H1 (cell line): ENCODE data around the gene CNFN. TPM values are rescaled to one million over a fixed set of nuclear protein-coding genes. Genes with fewer than 3 reads are reported as not detected.
A peak's percentile ranks its signal among the peaks of the same experiment; 100 is the strongest.

Experiments used
- CTCF ChIA-PET: fragments of 300-600 bp; sonication (Branson Sonifier 250); formaldehyde crosslinking; loops from one replicate; lab custom pipeline; 2021; ENCODE audit not compliant: partially characterized antibody; lab: Charles Lee
- POLR2A ChIA-PET: fragments of 300-600 bp; sonication (Branson Sonifier 250); formaldehyde crosslinking; loops from one replicate; lab custom pipeline; 2021; ENCODE audit warnings: inconsistent platforms; ENCODE audit not compliant: partially characterized antibody; lab: Charles Lee
- DNase-seq, 2 experiments: peaks; one replicate each; pipeline versions ENCODE4 v3.0.0 to v3.0.0-alpha.2; 2010 to 2022; ENCODE audit warnings: low spot score in 2 of 2, low read depth in 1 of 2, mixed read lengths in 1 of 2
- FAIRE-seq: peaks from 2 replicates; lab custom pipeline; 2011; peaks lifted over from hg19 to GRCh38; lab: Jason Lieb, UNC
- H2AFZ ChIP-seq: 2 replicates; pipeline ENCODE4 v1.8.1; 2012; ENCODE audit warnings: low read length, inconsistent platforms
- H2AK5ac ChIP-seq: 2 replicates; pipeline ENCODE4 v1.6.1; 2013; ENCODE audit warnings: low read depth, low read length
- H2BK120ac ChIP-seq: replicated peaks from 2 replicates; pipeline ENCODE3; 2013; ENCODE audit warnings: low read depth, low read length, inconsistent platforms
- H2BK12ac ChIP-seq: 2 replicates; pipeline ENCODE4 v1.6.1; 2013; ENCODE audit warnings: low read depth, low read length
- H2BK15ac ChIP-seq: 2 replicates; pipeline ENCODE4 v1.6.1; 2013; ENCODE audit warnings: low read length
- H2BK20ac ChIP-seq: 2 replicates; pipeline ENCODE4 v1.6.1; 2013; ENCODE audit warnings: low read length
- H2BK5ac ChIP-seq: 2 replicates; pipeline ENCODE4 v1.6.1; 2013; ENCODE audit warnings: low read depth, low read length
- H3K14ac ChIP-seq: 2 replicates; pipeline ENCODE4 v1.6.1; 2013; ENCODE audit warnings: inconsistent platforms; ENCODE audit not compliant: insufficient read length
- H3K18ac ChIP-seq: 2 replicates; pipeline ENCODE4 v1.6.1; 2013; ENCODE audit warnings: low read length; ENCODE audit errors: extremely low read depth
- H3K23ac ChIP-seq: 2 replicates; pipeline ENCODE4 v1.6.1; 2013; ENCODE audit warnings: inconsistent platforms; ENCODE audit not compliant: insufficient read length
- H3K23me2 ChIP-seq: 2 replicates; pipeline ENCODE4 v1.6.1; 2013; ENCODE audit warnings: low read depth, low read length
- H3K27ac ChIP-seq: 2 replicates; pipeline ENCODE4 v1.6.1; 2011; ENCODE audit warnings: low read depth, low read length, inconsistent platforms
- H3K27me3 ChIP-seq, 4 experiments: replicated peaks in 1 of 4; 1 replicate in 1 of 4; 2 replicates in 3 of 4; pipeline versions ENCODE4 v1.6.1 to v1.8.1; 2011 to 2013; ENCODE audit warnings: low read length in 3 of 4, mild to moderate bottlenecking in 3 of 4, inconsistent platforms in 2 of 4, mixed read lengths in 2 of 4, moderate library complexity in 1 of 4; ENCODE audit not compliant: control insufficient read depth in 3 of 4, insufficient read depth in 3 of 4; ENCODE audit errors: extremely low read depth in 1 of 4
- H3K36me3 ChIP-seq, 4 experiments: 2 replicates each; pipeline versions ENCODE4 v1.6.1 to v1.8.1; 2011 to 2013; ENCODE audit warnings: mild to moderate bottlenecking in 4 of 4, low read length in 3 of 4, moderate library complexity in 2 of 4, control low read depth in 1 of 4, inconsistent platforms in 1 of 4; ENCODE audit not compliant: insufficient read depth in 4 of 4, control insufficient read depth in 2 of 4
- H3K4ac ChIP-seq: replicated peaks from 2 replicates; pipeline ENCODE3; 2013; ENCODE audit warnings: low read length, low read depth, mixed read lengths, inconsistent platforms; ENCODE audit not compliant: insufficient read length
- H3K4me1 ChIP-seq, 4 experiments: replicated peaks in 1 of 4; 1 replicate in 1 of 4; 2 replicates in 3 of 4; pipeline versions ENCODE4 v1.6.1 to v1.8.1; 2011 to 2013; ENCODE audit warnings: low read length in 3 of 4, inconsistent platforms in 2 of 4, mixed read lengths in 1 of 4; ENCODE audit not compliant: insufficient read depth in 4 of 4, control insufficient read depth in 3 of 4
- H3K4me2 ChIP-seq, 2 experiments: 2 replicates each; pipeline versions ENCODE4 v1.6.1 to v1.8.1; 2011 to 2013; ENCODE audit warnings: low read depth in 2 of 2, low read length in 2 of 2, control low read depth in 1 of 2, inconsistent platforms in 1 of 2, mild to moderate bottlenecking in 1 of 2; ENCODE audit not compliant: insufficient read depth in 1 of 2
- H3K4me3 ChIP-seq, 4 experiments: fragments of 200-600, 300-600 bp in 1 of 4; sonication (generic), shearing (Covaris generic), sonication (Bioruptor Twin) in 1 of 4; 2 replicates each; pipeline versions ENCODE4 v1.5.1 to v1.8.1; 2011 to 2016; ENCODE audit warnings: low read length in 4 of 4, low read depth in 3 of 4, control low read depth in 2 of 4, inconsistent platforms in 2 of 4, mild to moderate bottlenecking in 2 of 4, mixed read lengths in 1 of 4, moderate library complexity in 1 of 4; ENCODE audit not compliant: insufficient read depth in 2 of 4; ENCODE audit errors: extremely low read depth in 1 of 4
- H3K56ac ChIP-seq: replicated peaks from 2 replicates; pipeline ENCODE3; 2013; ENCODE audit warnings: low read depth, mild to moderate bottlenecking, mixed read lengths, low read length, inconsistent platforms; ENCODE audit not compliant: insufficient read length
- H3K79me1 ChIP-seq: 2 replicates; pipeline ENCODE4 v1.6.1; 2013; ENCODE audit warnings: low read depth, low read length, control low read depth
- H3K79me2 ChIP-seq, 2 experiments: 2 replicates each; pipeline versions ENCODE4 v1.6.1 to v1.8.1; 2012 to 2013; ENCODE audit warnings: low read length in 2 of 2, mild to moderate bottlenecking in 2 of 2, inconsistent platforms in 1 of 2; ENCODE audit not compliant: insufficient read depth in 2 of 2, control insufficient read depth in 1 of 2
- H3K9ac ChIP-seq, 4 experiments: replicated peaks in 1 of 4; 1 replicate in 1 of 4; 2 replicates in 3 of 4; pipeline versions ENCODE4 v1.6.1 to v1.8.1; 2011 to 2013; ENCODE audit warnings: low read depth in 3 of 4, low read length in 3 of 4, control low read depth in 2 of 4, mild to moderate bottlenecking in 2 of 4, moderate library complexity in 2 of 4, inconsistent platforms in 1 of 4; ENCODE audit errors: extremely low read depth in 1 of 4
- H3K9me3 ChIP-seq, 2 experiments: 2 replicates each; pipeline versions ENCODE4 v1.6.1 to v1.8.1; 2012 to 2013; ENCODE audit warnings: mild to moderate bottlenecking in 2 of 2, moderate library complexity in 2 of 2, control low read depth in 1 of 2, inconsistent platforms in 1 of 2, low read depth in 1 of 2, low read length in 1 of 2, mixed read lengths in 1 of 2; ENCODE audit not compliant: insufficient read depth in 2 of 2
- H4K20me1 ChIP-seq, 2 experiments: replicated peaks in 1 of 2; 2 replicates each; pipeline versions ENCODE3 to v1.8.1; 2011 to 2013; ENCODE audit warnings: inconsistent platforms in 2 of 2, low read length in 2 of 2, mild to moderate bottlenecking in 1 of 2; ENCODE audit not compliant: insufficient read depth in 2 of 2, control insufficient read depth in 1 of 2
- H4K5ac ChIP-seq: 2 replicates; pipeline ENCODE4 v1.6.1; 2013; ENCODE audit warnings: low read length, low read depth, mixed read lengths, inconsistent platforms; ENCODE audit not compliant: insufficient read length
- H4K8ac ChIP-seq: 2 replicates; pipeline ENCODE4 v1.8.0; 2013; ENCODE audit warnings: mild to moderate bottlenecking, moderate library complexity, low read length, inconsistent platforms; ENCODE audit not compliant: insufficient read depth; ENCODE audit errors: extremely low read depth
- H4K91ac ChIP-seq: replicated peaks from 2 replicates; pipeline ENCODE3; 2013; ENCODE audit warnings: low read length, mixed read lengths, inconsistent platforms; ENCODE audit not compliant: insufficient read length
- ATF2 ChIP-seq: IDR thresholded peaks from 2 replicates; pipeline ENCODE4 v1.6.1; 2012; ENCODE audit warnings: low read length, inconsistent platforms
- FOSL1 ChIP-seq: IDR thresholded peaks from 2 replicates; pipeline ENCODE4 v1.6.1; 2011; ENCODE audit warnings: mild to moderate bottlenecking, low read depth, low read length, moderate library complexity; ENCODE audit not compliant: insufficient read depth
- MAX ChIP-seq: IDR thresholded peaks from 2 replicates; pipeline ENCODE4 v1.6.1; 2012; ENCODE audit warnings: inconsistent platforms
- RAD21 ChIP-seq, 2 experiments: IDR thresholded peaks in 1 of 2; conservative IDR thresholded peaks in 1 of 2; 2 replicates each; pipeline ENCODE4 v1.6.1; 2011; ENCODE audit warnings: low read depth in 2 of 2, low read length in 2 of 2, improper control_type of control experiment in 1 of 2, inconsistent platforms in 1 of 2, mild to moderate bottlenecking in 1 of 2, moderate library complexity in 1 of 2
- SIN3A ChIP-seq, 2 experiments: IDR thresholded peaks in 1 of 2; conservative IDR thresholded peaks in 1 of 2; 2 replicates each; pipeline ENCODE4 v1.6.1; 2011 to 2012; ENCODE audit warnings: low read length in 2 of 2, improper control_type of control experiment in 1 of 2, low read depth in 1 of 2, mild to moderate bottlenecking in 1 of 2
- SRF ChIP-seq: IDR thresholded peaks from 2 replicates; pipeline ENCODE4 v1.6.1; 2011; ENCODE audit warnings: mild to moderate bottlenecking, low read depth, low read length, moderate library complexity
- TAF7 ChIP-seq: optimal IDR thresholded peaks from 2 replicates; pipeline ENCODE3; 2011; ENCODE audit warnings: low read depth, mild to moderate bottlenecking, inconsistent platforms, low read length, moderate library complexity, borderline replicate concordance
- WGBS, 2 experiments: shearing (Covaris generic) in 1 of 2; methylation state at CpG; one replicate each; pipeline versions ENCODE4 v1.1.6 to v1.1.7; 2013 to 2015; ENCODE audit warnings: low lambda C conversion rate in 2 of 2, mixed read lengths in 2 of 2, inconsistent platforms in 1 of 2, low coverage in 1 of 2, missing lambda C conversion rate in 1 of 2; ENCODE audit not compliant: insufficient replicate concordance in 2 of 2, insufficient coverage in 1 of 2, insufficient read length in 1 of 2; ENCODE audit errors: extremely low coverage in 1 of 2, missing lambda C conversion rate in 1 of 2; 5-methylcytosine and 5-hydroxymethylcytosine counted together
- polyA plus RNA-seq, 7 experiments: library from polyadenylated mRNA; depleted of rRNA in 3 of 7; stranded (reverse) in 5 of 7; unstranded in 2 of 7; fragments of >200 nt in 5 of 7; fragments of 200-250 nt in 2 of 7; gene quantifications; 1 replicate in 5 of 7; 2 replicates in 1 of 7; 4 replicates in 1 of 7; pipeline versions ENCODE4 v1.2.1 to v1.2.3, GENCODE V29; 2011 to 2013; ENCODE audit warnings: missing spikeins in 2 of 7, mixed read lengths in 2 of 7
- total RNA-seq: library from RNA; stranded (reverse); fragmentation: NEBNext Ultra II Directional; extraction: Animal tissue kit (Norgen Biotek cat#: 25700); gene quantifications from 2 replicates; pipeline ENCODE4 v1.2.1, GENCODE V29; 2021
- TF ChIP-seq, protein P1 (sequence below): IDR thresholded peaks from 2 replicates; pipeline ENCODE4 v1.6.1; 2011; ENCODE audit warnings: low read depth, mild to moderate bottlenecking, low read length; ENCODE audit not compliant: insufficient read depth

The CNFN gene
- total and polyA plus RNA-seq, 2 of the 8 experiments (the other 6 are each of a cell fraction or from before 2014, with no cell fraction given) = 8.9 to 31.5 TPM

- Histone ChIP-seq H3K27ac (no peak overlapping the region; the same call in 1 of the 2 replicates), H2BK12ac (peak overlapping the region; percentile 94; the same call in 1 of the 2 replicates), H3K4me1 (peaks cover 7 to 29% (median 22%) of the 10 kb centered on the region in 4 experiments), H2BK5ac (peak overlapping the region; percentile 84; the same call in 1 of the 2 replicates), H3K14ac (no peak overlapping the region), H2BK120ac (no peak overlapping the region), H3K4me2 (peak overlapping the region; percentile 21 to 49; a peak in 3 of 4 replicates), H4K20me1 (no peaks in the 10 kb centered on the region), H2AFZ (no peak overlapping the region), H4K5ac (peak overlapping the region; percentile 40), H3K4me3 (peak overlapping the region in 1 of 4 experiments; percentile 28; a peak in 1 of 8 replicates), H3K36me3 (no peaks in the 10 kb centered on the region; a peak in 2 of 8 replicates), H2AK5ac (0 out of 2 replicates have a peak overlapping the region, but pooled peaks have one; percentile 53), H3K23ac (no peak overlapping the region), H3K79me2 (no peaks in the 10 kb centered on the region), H4K8ac (no peak overlapping the region), H4K91ac (peak overlapping the region; percentile 63), H3K27me3 (no peaks in the 10 kb centered on the region), H3K56ac (no peak overlapping the region), H2BK15ac (no peak overlapping the region), H3K79me1 (no peaks in the 10 kb centered on the region; the same call in 1 of the 2 replicates), H3K9me3 (no peaks in the 10 kb centered on the region), H3K9ac (no peak overlapping the region), H3K23me2 (no peaks in the 10 kb centered on the region; the same call in 1 of the 2 replicates), H3K18ac (peak overlapping the region; percentile 93), H3K4ac (no peak overlapping the region), H2BK20ac (peak overlapping the region; percentile 51)
- DNase-seq = peak; percentile 74 to 81
- 3% methylated on average over 9 of the region's 9 CpGs; no CpG with 5 or more reads in 1 of the 2 experiments for WGBS, 2 experiments
- CTCF ChIA-PET = interaction anchor here (0.7 to 2.5 kb wide), 12 partner anchors 9 to 1822 kb away, joined by 3 to 19 read pairs (median 4); no protein-coding TSS in a partner anchor
- FAIRE-seq = peak; percentile 78
- POLR2A ChIA-PET = interaction anchor here (0.7 to 4.0 kb wide), 14 partner anchors 9 to 256 kb away, joined by 3 to 43 read pairs (median 3); partner anchors contain the start of gene GSK3A
- peak; percentile 68; the same call in 1 of the 2 replicates for TF ChIP-seq ATF2
- TF ChIP-seq, protein P1, sequence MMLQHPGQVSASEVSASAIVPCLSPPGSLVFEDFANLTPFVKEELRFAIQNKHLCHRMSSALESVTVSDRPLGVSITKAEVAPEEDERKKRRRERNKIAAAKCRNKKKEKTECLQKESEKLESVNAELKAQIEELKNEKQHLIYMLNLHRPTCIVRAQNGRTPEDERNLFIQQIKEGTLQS = no peak
- TF ChIP-seq FOSL1 = 0 out of 2 replicates have a peak, but pooled peaks have one; percentile 73
- peak; percentile 61 to 64 for TF ChIP-seq RAD21 (IDR thresholded peaks at IDR 0.05 in 1 of 2, conservative IDR thresholded peaks at IDR 0.05 in 1 of 2; ENCODE audit: low read depth in 2 of 2, low read length in 2 of 2)
- TF ChIP-seq TAF7 = peak; percentile 58
- TF ChIP-seq SRF = no peak
- TF ChIP-seq MAX = 0 out of 2 replicates have a peak, but pooled peaks have one; percentile 7
- peak in 1 of 2 experiments; percentile 78; a peak in 1 of 4 replicates for TF ChIP-seq SIN3A (conservative IDR thresholded peaks at IDR 0.05 in 1 of 2, IDR thresholded peaks at IDR 0.05 in 1 of 2; ENCODE audit: low read depth in 1 of 2, low read length in 2 of 2)
Measured at GRCh38 chr19:42370068-42370520, 20.0 kb downstream of the CNFN start.
